ENCODE data around the gene MGAT4C.

MGAT4C gene

GRCh38 chr12:86249851-86250250 lies 6.3 kb downstream of the MGAT4C start:
- DNase-seq (ENCODE audit: extremely low read depth, low read depth): no peak
- TF ChIP-seq CTCF (IDR thresholded peaks at IDR 0.05; ENCODE audit: low read depth, low read length): no peak

DNA sequence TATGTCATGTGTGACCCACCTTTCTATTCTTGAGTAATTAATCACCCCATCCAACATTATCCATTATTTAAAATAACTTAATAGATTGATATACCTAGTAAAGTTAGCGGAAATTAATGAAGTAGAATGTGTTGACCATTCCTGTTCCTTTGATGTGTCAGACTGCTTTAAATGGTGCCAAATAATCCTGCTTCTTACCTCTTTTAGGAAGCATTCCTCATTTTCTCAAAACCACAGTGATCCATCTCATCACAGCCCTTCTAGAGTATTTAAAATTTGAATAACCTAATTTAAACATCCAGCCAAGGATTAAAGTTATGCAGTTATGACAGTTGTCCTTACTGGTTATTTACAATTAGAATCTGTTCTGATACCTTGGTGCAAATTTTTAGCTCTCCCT lies 6.9 kb downstream of the MGAT4C start:
- no peak for TF ChIP-seq CTCF (IDR thresholded peaks at IDR 0.05; ENCODE audit: low read depth, low read length)
- DNase-seq (ENCODE audit: extremely low read depth, low read depth): no peak

DNA sequence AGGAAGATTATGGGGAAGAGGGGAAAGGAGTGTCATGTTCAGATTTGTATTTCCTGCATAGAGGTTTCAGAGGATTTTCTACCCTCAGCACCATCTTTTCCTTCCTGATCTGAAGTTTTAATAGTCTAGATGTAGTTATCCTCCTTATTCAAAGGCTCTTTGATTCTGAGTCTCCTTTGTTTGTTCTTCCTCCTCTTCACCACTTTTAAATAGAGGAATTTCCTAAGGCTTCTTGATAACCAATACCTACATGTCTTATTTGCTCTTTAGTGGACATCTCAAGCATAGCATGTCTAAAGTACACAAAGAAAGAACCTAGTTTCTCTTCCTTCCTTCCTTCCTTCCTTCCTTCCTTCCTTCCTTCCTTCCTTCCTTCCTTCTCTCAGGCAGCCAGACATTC lies 8.3 kb downstream of the MGAT4C start:
- no peak for TF ChIP-seq CTCF (IDR thresholded peaks at IDR 0.05; ENCODE audit: low read depth, low read length)
- DNase-seq (ENCODE audit: extremely low read depth, low read depth): no peak

DNA sequence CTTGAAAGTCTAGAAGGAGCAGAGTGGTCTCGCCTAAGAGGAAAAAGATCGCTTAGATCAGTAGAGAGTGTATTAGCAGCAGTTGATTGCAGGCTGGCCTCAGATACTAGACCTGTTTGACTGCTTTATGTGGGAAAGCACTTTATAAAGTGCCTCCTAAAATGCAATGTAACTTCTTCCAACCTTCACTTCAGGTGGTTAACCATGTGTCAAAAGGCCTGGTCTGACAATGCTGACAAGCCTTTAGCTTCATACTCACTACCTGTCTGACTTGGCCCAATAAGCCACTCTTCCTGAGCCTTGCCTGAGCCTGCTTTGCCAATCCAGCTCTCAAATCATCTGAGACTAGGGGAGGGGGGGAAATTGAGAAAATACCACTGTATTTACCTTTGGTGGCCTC lies 14.6 kb downstream of the MGAT4C start:
- no peak for TF ChIP-seq CTCF (IDR thresholded peaks at IDR 0.05; ENCODE audit: low read depth, low read length)
- no peak for DNase-seq (ENCODE audit: extremely low read depth, low read depth)

DNA sequence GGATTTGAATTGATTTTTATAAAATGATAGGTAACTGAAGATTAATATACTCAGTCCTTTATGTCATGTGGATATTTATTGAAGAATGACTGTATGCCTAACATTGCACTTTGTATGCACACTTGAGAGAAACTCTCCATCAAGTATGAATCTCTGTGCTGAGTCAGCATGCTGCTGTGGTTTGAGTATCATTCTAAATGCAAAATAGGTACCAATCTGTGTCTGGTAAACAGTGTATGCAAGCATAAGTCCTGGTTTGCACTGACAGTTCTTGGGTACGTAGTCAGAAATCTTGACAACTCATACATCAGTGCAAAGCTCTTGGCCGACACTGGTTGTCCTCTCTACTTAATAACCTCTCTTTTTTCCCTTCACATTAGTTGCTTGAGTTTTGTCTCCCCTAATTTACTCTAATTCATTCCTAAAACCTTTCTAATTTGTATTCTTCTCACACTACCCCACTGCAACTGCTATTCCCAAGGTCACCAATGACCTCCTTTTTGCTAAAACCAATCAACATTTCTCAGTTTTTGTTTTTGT lies 21.8 kb downstream of the MGAT4C start:
- DNase-seq (ENCODE audit: extremely low read depth, low read depth): no peak
- no peak for TF ChIP-seq CTCF (IDR thresholded peaks at IDR 0.05; ENCODE audit: low read depth, low read length)

GRCh38 chr12:86233126-86233525 lies 23.1 kb downstream of the MGAT4C start:
- no peak for DNase-seq (ENCODE audit: extremely low read depth, low read depth)
- no peak for TF ChIP-seq CTCF (IDR thresholded peaks at IDR 0.05; ENCODE audit: low read depth, low read length)

DNA sequence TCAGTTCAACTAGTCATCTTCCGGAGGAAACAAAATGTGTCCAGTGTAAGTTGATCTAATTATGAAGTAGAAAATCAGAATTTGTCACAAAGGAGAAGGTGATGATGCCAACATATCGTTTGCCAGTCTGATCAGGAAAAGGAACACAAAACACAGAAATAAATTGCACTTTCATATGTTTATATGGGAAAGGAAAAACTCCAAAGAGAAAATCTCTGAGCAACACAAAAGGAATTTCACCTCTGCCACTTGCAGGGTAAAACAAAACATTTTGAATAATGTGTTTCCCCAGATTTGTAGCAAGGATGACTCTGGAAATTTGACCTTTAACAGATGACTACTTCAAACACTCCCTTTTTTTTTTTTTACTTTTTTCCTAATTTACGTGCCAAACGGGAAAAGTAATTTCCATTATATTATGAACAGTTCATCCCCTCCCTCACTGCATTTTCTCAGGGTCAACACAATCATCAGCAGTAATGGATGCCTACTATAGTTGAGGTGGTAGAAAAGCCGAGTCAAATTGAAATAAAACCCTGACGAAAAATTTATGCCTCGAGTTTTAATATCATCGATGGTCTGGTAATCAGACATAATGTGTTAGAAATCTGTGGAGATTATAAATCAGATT lies 25.6 kb downstream of the MGAT4C start:
- no peak for DNase-seq (ENCODE audit: extremely low read depth, low read depth)
- no peak for TF ChIP-seq CTCF (IDR thresholded peaks at IDR 0.05; ENCODE audit: low read depth, low read length)

Data from AG09319 (cell line).